CD14-positive monocyte (primary cell): ENCODE results near the gene TMEM258. TPM values are rescaled to one million over a fixed set of nuclear protein-coding genes. Genes with fewer than 3 reads are reported as not detected.

ENCODE experiments used
- DNase-seq, 3 donors: peaks; one replicate each; pipeline ENCODE4 v3.0.0-alpha.2; 2011 to 2022
- H2AFZ ChIP-seq: 2 replicates; pipeline ENCODE4 v1.6.0; 2012; ENCODE audit warnings: mild to moderate bottlenecking, low read depth, low read length, inconsistent platforms; ENCODE audit not compliant: insufficient read depth, poor library complexity, severe bottlenecking
- H3K27ac ChIP-seq, 2 donors: 1 replicate in 1 of 2; 2 replicates in 1 of 2; pipeline ENCODE4 v1.5.1; 2012 to 2013; ENCODE audit warnings: low read length in 2 of 2, control low read depth in 1 of 2, inconsistent platforms in 1 of 2, low read depth in 1 of 2, mild to moderate bottlenecking in 1 of 2
- H3K27me3 ChIP-seq, 2 donors: one replicate each; pipeline versions ENCODE4 v1.6.0 to v1.6.1; 2011 to 2013; ENCODE audit warnings: low read length in 2 of 2; ENCODE audit not compliant: control insufficient read depth in 2 of 2, insufficient read depth in 2 of 2
- H3K36me3 ChIP-seq, 2 donors: replicated peaks in 1 of 2; 1 replicate in 1 of 2; 2 replicates in 1 of 2; pipeline versions ENCODE4 v1.5.1 to v1.6.1; 2012 to 2013; ENCODE audit warnings: low read length in 2 of 2, control low read depth in 1 of 2, inconsistent platforms in 1 of 2, mild to moderate bottlenecking in 1 of 2; ENCODE audit not compliant: insufficient read depth in 2 of 2, control insufficient read depth in 1 of 2
- H3K4me1 ChIP-seq, 2 donors: 1 replicate in 1 of 2; 2 replicates in 1 of 2; pipeline versions ENCODE4 v1.5.1 to v1.6.1; 2012 to 2013; ENCODE audit warnings: low read length in 2 of 2, control low read depth in 1 of 2, inconsistent platforms in 1 of 2, mild to moderate bottlenecking in 1 of 2, moderate library complexity in 1 of 2; ENCODE audit not compliant: insufficient read depth in 2 of 2, control insufficient read depth in 1 of 2
- H3K4me2 ChIP-seq: replicated peaks from 2 replicates; pipeline ENCODE3; 2012; ENCODE audit warnings: low read length, moderate library complexity, mild to moderate bottlenecking; ENCODE audit not compliant: poor library complexity, severe bottlenecking; ENCODE audit errors: extremely low read depth
- H3K4me3 ChIP-seq, 3 experiments: fragments of 200-600 bp in 1 of 3; sonication (generic) in 1 of 3; replicated peaks in 1 of 3; 1 replicate in 2 of 3; 2 replicates in 1 of 3; pipeline ENCODE4 v1.5.1; 2011 to 2013; ENCODE audit warnings: low read length in 3 of 3, mild to moderate bottlenecking in 3 of 3, control low read depth in 2 of 3, low read depth in 2 of 3, inconsistent platforms in 1 of 3, moderate library complexity in 1 of 3
- H3K79me2 ChIP-seq: 2 replicates; pipeline ENCODE4 v1.6.0; 2012; ENCODE audit warnings: mild to moderate bottlenecking, control low read depth, inconsistent platforms, low read length, moderate library complexity; ENCODE audit not compliant: insufficient read depth
- H3K9ac ChIP-seq: 2 replicates; pipeline ENCODE4 v1.6.0; 2017; ENCODE audit warnings: low read length, mild to moderate bottlenecking; ENCODE audit not compliant: insufficient read depth, poor library complexity, severe bottlenecking
- H3K9me3 ChIP-seq, 2 donors: replicated peaks in 1 of 2; 1 replicate in 1 of 2; 2 replicates in 1 of 2; pipeline versions ENCODE4 v1.5.1 to v1.6.1; 2012 to 2013; ENCODE audit warnings: low read length in 2 of 2, control low read depth in 1 of 2; ENCODE audit not compliant: control insufficient read depth in 1 of 2, insufficient read depth in 1 of 2
- H4K20me1 ChIP-seq: 2 replicates; pipeline ENCODE4 v1.6.0; 2012; ENCODE audit warnings: mild to moderate bottlenecking, low read length, control low read depth, moderate library complexity; ENCODE audit not compliant: insufficient read depth
- H3K27ac Mint-ChIP-seq, 7 donors: one replicate each; pipeline ENCODE4 v1.8.0; 2020; ENCODE audit warnings: mild to moderate bottlenecking in 7 of 7, mixed read lengths in 7 of 7, moderate library complexity in 6 of 7, inconsistent platforms in 2 of 7
- H3K27me3 Mint-ChIP-seq, 3 donors: one replicate each; pipeline ENCODE4 v1.8.0; 2021 to 2022; ENCODE audit warnings: low read depth in 3 of 3, mild to moderate bottlenecking in 3 of 3, mixed read lengths in 3 of 3, moderate library complexity in 3 of 3, inconsistent platforms in 1 of 3
- H3K36me3 Mint-ChIP-seq, 2 donors: one replicate each; pipeline ENCODE4 v1.8.0; 2020; ENCODE audit warnings: mixed read lengths in 2 of 2, inconsistent platforms in 1 of 2, mild to moderate bottlenecking in 1 of 2
- H3K4me1 Mint-ChIP-seq: one replicate; pipeline ENCODE4 v1.8.0; 2020; ENCODE audit warnings: mild to moderate bottlenecking, mixed read lengths
- H3K4me3 Mint-ChIP-seq, 2 donors: one replicate each; pipeline ENCODE4 v1.8.0; 2020; ENCODE audit warnings: mild to moderate bottlenecking in 2 of 2, mixed read lengths in 2 of 2, moderate library complexity in 1 of 2
- H3K9me3 Mint-ChIP-seq, 7 donors: one replicate each; pipeline ENCODE4 v1.8.0; 2020 to 2022; ENCODE audit warnings: mixed read lengths in 7 of 7, mild to moderate bottlenecking in 6 of 7, moderate library complexity in 6 of 7, inconsistent platforms in 2 of 7
- CTCF ChIP-seq: fragments of 200-600 bp; IDR thresholded peaks from one replicate; pipeline ENCODE4 v1.8.0; 2022; ENCODE audit warnings: antibody characterized with exemption, mild to moderate bottlenecking
- WGBS: methylation state at CpG from one replicate; pipeline ENCODE4 v1.1.5; 2013; ENCODE audit warnings: missing lambda C conversion rate; ENCODE audit not compliant: insufficient coverage; 5-methylcytosine and 5-hydroxymethylcytosine counted together
- intact Hi-C, 2 donors: fragments of 100-400 bp; cut with micrococcal nuclease; formaldehyde crosslinking; loops; one replicate each; pipeline versions ENCODE4 v1.15.0 to v1.15.1; 2023
- polyA plus RNA-seq, 3 donors: library from polyadenylated mRNA; depleted of rRNA in 1 of 3; unstranded in 2 of 3; stranded (reverse) in 1 of 3; fragments of 300-500 nt in 2 of 3; fragments of >200 nt in 1 of 3; fragmentation: Illumina TruSeq in 2 of 3; gene quantifications; 1 replicate in 2 of 3; 2 replicates in 1 of 3; pipeline ENCODE4 v1.2.3, GENCODE V29; 2012 to 2021

Gene TMEM258
- polyA plus RNA-seq, 3 donors, result 199 to 224 (median 220) TPM

DNA sequence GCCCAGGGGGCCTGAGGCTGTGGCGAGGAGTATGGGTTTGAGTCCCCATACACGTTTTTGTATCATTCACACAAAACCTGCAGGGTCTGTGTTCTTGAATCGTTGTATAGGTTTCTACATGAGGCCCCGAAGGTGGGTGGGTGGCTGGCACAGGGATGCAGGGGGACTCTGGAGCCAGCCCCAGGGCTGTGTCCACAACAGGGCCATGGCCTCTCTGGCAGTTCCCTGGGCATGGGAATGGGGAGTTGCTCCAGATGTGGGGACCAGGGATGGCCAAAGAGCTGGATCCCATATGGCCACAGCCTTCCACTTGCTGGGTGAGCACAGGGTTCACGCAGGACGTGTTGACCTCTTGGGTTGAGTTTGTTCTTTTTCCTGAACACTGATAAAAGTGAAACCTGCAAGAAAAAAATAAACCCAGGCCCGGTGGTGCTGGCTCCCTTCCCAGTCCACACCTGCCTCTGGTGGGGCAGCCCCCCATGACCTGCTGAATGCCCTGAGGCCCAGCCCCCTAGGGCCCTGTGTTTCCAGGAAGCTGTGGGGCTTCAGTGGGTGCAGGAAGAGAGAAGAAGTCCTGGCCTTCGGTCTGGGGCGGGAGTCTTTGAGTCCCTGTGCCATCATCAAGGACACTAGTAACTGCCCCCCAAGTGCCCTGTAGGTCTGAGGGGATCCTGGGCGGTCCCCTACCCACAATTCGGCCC is 23.9 kb downstream of the TMEM258 start:
- intact Hi-C loops, result no loop called here
- H3K36me3 Mint-ChIP-seq, result no peaks in the 10 kb centered on the region
- H3K9me3 ChIP-seq, result no peaks in the 10 kb centered on the region
- peaks cover 0 to 4% (median 4%) of the 10 kb centered on the region in 3 donors for H3K27me3 Mint-ChIP-seq
- 78% methylated on average over 9 of the region's 11 CpGs for WGBS
- peaks cover 14% of the 10 kb centered on the region in 2 donors for H3K4me1 ChIP-seq
- TF ChIP-seq CTCF, result no peak
- H3K27ac Mint-ChIP-seq, result no peak overlapping the region
- no peak overlapping the region for H3K27ac ChIP-seq
- no peak overlapping the region for H3K4me3 ChIP-seq
- no peak overlapping the region for H3K4me3 Mint-ChIP-seq
- peaks cover 16% of the 10 kb centered on the region for H3K4me1 Mint-ChIP-seq
- no peak overlapping the region for H3K9ac ChIP-seq
- H2AFZ ChIP-seq, result no peak overlapping the region
- H3K27me3 ChIP-seq, result no peaks in the 10 kb centered on the region
- H3K79me2 ChIP-seq, result no peaks in the 10 kb centered on the region
- no peak for DNase-seq
- H3K9me3 Mint-ChIP-seq, result no peaks in the 10 kb centered on the region
- no peaks in the 10 kb centered on the region for H3K36me3 ChIP-seq
- H3K4me2 ChIP-seq, result no peak overlapping the region
- no peaks in the 10 kb centered on the region for H4K20me1 ChIP-seq

- no peak overlapping the region for H3K4me2 ChIP-seq
- no peak overlapping the region for H3K27ac Mint-ChIP-seq
- H3K9ac ChIP-seq, result no peak overlapping the region
- DNase-seq, result no peak
- no peak for TF ChIP-seq CTCF
- no peaks in the 10 kb centered on the region for H3K27me3 ChIP-seq
- no peaks in the 10 kb centered on the region for H3K79me2 ChIP-seq
- no peak overlapping the region for H3K27ac ChIP-seq
- intact Hi-C loops, result no loop called here
- no peaks in the 10 kb centered on the region for H3K36me3 ChIP-seq
- H3K36me3 Mint-ChIP-seq, result no peaks in the 10 kb centered on the region
- no peaks in the 10 kb centered on the region for H3K9me3 ChIP-seq
- no peak overlapping the region for H2AFZ ChIP-seq
- peaks cover 5% of the 10 kb centered on the region for H3K4me1 Mint-ChIP-seq
- 87% methylated on average over 10 of the region's 13 CpGs for WGBS
- no peak overlapping the region for H3K4me3 ChIP-seq
- H4K20me1 ChIP-seq, result no peaks in the 10 kb centered on the region
- peaks cover 2 to 8% (median 4%) of the 10 kb centered on the region in 3 donors for H3K27me3 Mint-ChIP-seq
- H3K4me1 ChIP-seq, result peaks cover 0 to 4% of the 10 kb centered on the region in 2 donors
- no peaks in the 10 kb centered on the region for H3K9me3 Mint-ChIP-seq
- H3K4me3 Mint-ChIP-seq, result no peak overlapping the region
Observed at GRCh38 chr11:61766353-61766841, 26.0 kb downstream of the TMEM258 start.
